ENCODE measurements around the gene NOS1.

GRCh38 chr12:117189725-117190209 lies 171.7 kb downstream of the NOS1 start:
- TF ChIP-seq CTCF (IDR thresholded peaks at IDR 0.05; ENCODE audit: extremely low read depth in 1 of 2, insufficient read depth in 1 of 2, low read depth in 1 of 2, low read length in 2 of 2) (no peak), POLR2A (IDR thresholded peaks at IDR 0.05; ENCODE audit: low read depth, low read length) (no peak), POLR2AphosphoS5 (IDR thresholded peaks at IDR 0.05; ENCODE audit: insufficient read depth, low read depth, low read length) (no peak), EZH2 (IDR thresholded peaks at IDR 0.05; ENCODE audit: borderline replicate concordance, low read depth, low read length, severe bottlenecking) (no peak), MYC (IDR thresholded peaks at IDR 0.05; ENCODE audit: low read depth, low read length) (no peak), GATA2 (IDR thresholded peaks at IDR 0.05; ENCODE audit: insufficient read depth, insufficient read length, low read depth, low read length) (no peak)
- TF ChIP-seq, protein P1, sequence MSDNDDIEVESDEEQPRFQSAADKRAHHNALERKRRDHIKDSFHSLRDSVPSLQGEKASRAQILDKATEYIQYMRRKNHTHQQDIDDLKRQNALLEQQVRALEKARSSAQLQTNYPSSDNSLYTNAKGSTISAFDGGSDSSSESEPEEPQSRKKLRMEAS (IDR thresholded peaks at IDR 0.05; ENCODE audit: insufficient read depth, insufficient read length): no peak

Data from endothelial cell of umbilical vein (primary cell).